CD4-positive, alpha-beta T cell treated with Interleukin-15 for 1 hour (primary cell): ENCODE measurements around the gene C14orf93.
A peak's percentile ranks its signal among the peaks of the same experiment; 100 is the strongest.

Experiments
- DNase-seq: peaks from one replicate; pipeline ENCODE4 v3.0.0-alpha.2; 2020

C14orf93 gene

DNA sequence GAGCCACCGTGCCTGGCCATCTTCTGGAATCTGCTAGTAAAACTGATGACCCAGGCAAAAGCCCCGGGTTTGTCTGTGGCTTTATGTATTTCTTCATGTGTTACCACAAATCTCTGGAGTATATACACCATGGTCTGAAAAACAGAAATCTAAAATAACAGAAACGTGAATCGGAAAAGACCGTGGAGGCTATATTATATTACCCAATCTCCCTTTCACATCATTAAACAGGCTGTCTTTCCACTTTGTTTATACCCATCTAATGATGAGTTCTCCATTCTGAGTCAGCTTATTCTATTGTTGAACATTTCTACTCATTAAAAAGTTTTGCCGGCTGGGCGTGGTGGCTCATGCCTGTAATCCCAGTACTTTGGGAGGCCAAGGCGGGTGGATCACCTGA is 18.1 kb downstream of the C14orf93 start:
- DNase-seq, result no peak

DNA sequence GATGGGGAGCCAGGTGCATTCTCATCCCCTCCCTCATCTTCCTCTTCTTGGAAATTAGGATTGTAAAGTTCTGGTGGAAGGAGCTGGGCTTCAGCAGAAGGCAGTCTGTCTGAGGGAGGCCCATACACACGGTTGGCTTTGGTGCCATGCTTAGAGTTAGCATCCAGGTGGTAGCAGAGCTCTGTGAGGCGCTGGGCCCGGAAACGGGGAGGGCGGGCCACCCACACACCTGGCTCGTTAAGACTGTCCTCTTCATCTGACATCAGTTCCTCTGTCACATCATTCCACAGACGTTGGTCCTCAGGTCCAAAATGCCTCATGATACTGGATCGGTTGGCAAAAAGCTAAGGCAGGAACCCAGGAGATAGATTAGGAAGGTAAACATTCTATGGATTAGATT is 22.7 kb downstream of the C14orf93 start:
- no peak for DNase-seq

- DNase-seq, result peak; percentile 83
Measured at GRCh38 chr14:22986508-22987054, 23.4 kb downstream of the C14orf93 start.

GRCh38 chr14:22985894-22986507 is 23.9 kb downstream of the C14orf93 start:
- no peak for DNase-seq

DNA sequence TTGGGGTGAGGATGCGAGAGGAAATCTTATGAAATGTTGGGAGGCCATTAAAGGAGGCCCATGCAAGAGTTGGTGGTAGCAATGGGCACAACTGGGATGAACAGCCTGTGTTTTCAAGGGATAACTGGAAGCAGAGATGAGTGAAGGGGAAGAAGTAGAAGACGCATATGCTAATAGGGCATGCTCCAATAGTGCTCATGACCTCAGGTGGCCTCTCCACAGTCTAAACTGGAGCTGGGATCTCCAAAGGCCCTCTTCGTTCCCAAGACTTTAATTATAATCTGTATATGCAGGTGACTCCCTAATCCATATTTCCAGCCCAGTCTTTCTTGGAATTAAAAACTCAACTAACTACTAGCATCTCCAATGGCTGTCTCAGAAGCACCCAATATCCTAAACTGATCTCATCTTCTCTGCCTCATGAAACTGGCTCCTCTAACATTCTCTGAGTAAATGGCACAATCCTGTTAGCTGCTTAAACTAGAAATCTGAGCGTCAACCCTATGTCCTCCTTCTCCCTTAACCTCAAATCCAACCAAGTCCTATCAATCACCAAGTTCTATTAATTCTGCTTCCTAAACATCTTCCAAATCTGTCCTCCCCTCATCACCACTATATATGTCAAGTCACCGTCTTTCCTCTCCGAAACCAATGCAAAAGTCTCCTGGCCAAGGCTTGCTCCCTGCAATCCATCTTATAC is 24.8 kb downstream of the C14orf93 start:
- DNase-seq, result no peak

DNA sequence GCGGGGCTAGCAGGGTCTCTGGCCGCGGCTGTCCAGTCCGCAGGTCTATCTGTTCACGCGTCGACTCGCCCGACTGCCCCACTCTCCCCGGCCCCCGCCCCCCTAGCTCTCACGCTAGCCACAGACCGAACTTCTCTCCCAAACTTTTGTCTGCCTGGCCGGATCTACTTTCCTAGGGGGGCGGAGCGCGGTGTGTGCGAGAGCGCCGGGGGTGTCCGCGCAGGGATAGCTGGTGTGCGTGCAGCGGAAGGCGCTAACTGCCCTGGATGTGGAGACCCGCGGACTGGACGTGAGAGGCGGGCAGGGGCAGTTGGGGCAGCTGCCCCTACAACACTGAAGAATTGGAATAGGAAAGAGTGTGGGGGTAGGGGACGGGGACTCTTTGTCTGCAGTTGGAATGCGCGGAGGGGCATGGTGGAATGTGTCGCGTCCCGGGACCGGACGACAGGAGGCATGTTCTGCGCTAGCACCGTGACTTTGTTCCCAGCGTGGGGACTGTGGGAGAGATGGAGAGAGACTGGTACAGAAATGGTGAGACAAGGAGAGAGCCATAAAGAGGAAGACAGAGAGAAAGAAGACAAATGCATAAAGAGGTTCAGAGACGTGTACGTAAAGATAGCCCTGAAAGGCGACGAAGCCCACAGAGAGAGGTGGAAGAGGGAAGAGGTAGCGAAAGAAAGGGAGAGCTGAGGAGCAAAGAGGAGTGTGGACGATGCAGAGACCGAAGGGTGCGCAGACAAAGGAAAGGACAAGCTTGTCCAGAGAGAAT is 27.3 kb downstream of the C14orf93 start, which contains the start of gene AJUBA:
TSS of gene AJUBA (minus strand) at position 75 of the 769 bp plus-strand sequence. CDS start 285 bp downstream, outside the sequence.
- DNase-seq, result peak; percentile 71

DNA sequence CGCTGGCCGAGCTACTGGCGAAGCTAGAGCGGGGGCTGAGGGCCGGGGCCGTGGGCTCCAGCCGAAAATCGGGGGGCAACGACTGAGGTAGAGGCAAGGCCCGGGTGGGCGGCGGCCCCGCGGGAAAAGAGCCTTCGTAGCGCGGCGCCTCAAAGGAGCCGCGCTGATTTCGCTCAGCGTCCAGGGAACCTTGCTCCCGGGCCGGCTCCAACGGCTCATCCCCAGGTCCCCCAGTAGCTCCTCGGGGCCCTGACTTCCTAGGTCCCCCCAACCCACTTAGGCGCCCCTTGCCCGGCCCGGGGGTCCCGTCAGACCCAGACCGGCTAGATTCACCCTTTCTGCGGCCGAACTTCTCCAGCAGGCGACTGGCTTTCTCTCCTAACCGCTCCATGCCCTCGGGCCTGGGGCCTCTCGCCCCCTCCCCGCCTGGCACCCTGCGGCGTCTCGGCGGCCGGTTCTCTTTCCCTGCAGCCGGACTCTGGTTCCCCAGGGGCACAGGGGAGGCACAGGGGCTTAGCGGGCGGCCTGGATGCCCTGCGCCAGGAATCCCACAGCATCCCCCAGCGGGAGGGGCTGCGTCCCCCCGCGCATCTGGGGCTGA is 28.0 kb downstream of the C14orf93 start:
- no peak for DNase-seq

DNA sequence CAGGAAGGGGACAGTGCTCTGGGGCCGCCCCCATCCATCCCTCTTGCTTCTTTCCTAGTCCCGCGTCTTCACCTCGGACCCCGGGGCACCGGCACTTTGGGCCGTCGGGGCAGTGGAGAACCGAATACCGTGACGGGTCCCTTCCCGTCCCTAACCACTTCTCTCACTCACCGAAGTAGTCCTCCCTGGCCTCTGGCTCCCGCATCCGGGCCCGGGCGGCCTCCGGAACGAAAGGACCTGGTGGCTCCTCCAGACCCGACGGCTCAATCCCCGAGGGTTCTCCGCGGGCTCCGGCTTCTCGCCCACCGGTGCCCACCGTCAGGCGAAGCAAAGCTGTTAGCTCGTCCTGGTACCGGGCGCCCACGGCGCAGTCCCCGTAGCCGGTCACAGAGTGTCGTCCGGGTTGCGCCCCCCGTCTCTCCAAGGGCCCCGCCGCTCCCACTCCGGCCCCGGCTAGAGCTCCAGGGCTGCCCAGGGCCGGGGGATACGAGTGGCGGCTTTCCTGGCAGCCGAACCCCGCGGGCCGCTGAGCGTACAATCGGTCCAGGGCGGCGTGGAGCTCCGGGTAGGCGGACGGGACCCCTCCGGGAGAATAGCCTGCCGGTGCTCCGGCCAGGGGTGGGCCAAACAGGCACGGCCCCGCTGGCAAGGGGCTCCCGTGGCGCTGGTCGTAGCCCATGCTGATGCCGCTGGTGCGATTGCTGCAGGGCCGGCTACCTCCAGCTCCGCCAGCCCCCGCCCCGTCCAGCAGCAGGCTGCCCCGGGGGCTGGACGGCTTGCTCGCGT is 28.7 kb downstream of the C14orf93 start:
- no peak for DNase-seq

DNA sequence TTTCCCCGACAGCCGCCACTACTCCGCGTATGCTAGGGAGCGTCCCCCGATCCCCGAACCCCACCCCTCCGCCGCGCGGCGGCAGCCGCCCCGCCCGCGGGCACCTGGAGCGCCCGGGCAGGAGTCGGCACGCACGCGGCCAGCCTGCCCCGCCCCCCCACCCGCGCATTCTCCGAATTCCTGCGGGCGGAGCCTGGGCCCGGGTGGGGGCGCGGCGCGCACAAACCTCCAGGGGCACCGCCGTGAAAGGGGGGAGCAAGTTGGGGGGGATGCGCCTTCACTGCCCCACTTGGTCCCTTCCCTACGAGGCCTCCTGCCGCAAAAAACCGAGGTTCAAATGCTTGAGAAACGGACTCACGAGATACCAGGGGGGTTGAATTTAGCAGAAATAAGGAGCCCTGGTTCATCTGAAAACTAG is 29.3 kb downstream of the C14orf93 start:
- DNase-seq, result no peak

DNA sequence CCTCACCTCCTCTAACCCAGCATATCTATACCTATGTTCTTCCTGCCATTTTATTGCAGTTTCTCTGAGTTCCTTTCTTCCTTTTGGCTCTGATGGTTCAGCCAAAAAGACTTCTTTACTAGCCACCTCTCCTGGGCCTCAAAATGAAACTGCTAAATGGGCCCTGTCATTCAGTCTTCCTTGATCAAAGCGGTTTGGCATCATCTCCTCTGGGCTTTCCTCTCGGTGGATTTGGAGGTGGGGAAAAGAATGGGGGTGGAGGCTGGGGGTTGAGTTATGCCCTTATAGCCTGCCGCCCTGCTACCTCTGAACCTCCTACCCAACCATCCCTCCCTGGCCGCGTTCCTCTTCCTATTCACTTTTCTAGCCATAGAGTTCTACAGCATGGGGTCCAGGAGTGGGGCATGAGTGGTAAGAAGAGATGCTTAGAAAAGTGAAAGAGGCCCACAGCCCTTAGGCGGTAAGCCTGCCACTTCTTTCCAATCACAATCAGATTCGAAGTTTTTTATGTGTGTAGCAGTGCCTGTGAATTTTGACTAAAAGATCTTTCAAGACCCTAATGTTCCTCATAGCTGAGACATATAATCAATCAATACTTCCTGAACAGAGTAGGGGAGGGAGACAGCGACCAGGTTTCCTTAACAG is 30.1 kb downstream of the C14orf93 start:
- no peak for DNase-seq

- DNase-seq, result no peak
Measured at GRCh38 chr14:22978981-22979671, 30.8 kb downstream of the C14orf93 start.

- no peak for DNase-seq
Measured at GRCh38 chr14:22978487-22978837, 31.5 kb downstream of the C14orf93 start.

GRCh38 chr14:22977684-22978486 is 32.1 kb downstream of the C14orf93 start:
- no peak for DNase-seq

DNA sequence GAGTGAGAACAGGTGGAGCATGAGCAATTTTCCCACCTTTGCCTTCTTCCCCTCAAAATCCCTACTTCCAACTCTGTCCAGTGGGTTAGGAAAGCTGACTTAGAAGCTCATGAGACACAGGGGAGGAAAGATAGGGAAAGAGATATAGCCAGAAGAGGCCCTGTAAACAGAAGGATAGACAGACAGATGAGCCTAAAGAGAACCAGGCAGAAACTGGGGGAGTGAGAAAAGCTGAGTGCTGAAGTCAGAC is 32.6 kb downstream of the C14orf93 start:
- DNase-seq, result no peak

- no peak for DNase-seq
Measured at GRCh38 chr14:22976620-22977433, 33.1 kb downstream of the C14orf93 start.

DNA sequence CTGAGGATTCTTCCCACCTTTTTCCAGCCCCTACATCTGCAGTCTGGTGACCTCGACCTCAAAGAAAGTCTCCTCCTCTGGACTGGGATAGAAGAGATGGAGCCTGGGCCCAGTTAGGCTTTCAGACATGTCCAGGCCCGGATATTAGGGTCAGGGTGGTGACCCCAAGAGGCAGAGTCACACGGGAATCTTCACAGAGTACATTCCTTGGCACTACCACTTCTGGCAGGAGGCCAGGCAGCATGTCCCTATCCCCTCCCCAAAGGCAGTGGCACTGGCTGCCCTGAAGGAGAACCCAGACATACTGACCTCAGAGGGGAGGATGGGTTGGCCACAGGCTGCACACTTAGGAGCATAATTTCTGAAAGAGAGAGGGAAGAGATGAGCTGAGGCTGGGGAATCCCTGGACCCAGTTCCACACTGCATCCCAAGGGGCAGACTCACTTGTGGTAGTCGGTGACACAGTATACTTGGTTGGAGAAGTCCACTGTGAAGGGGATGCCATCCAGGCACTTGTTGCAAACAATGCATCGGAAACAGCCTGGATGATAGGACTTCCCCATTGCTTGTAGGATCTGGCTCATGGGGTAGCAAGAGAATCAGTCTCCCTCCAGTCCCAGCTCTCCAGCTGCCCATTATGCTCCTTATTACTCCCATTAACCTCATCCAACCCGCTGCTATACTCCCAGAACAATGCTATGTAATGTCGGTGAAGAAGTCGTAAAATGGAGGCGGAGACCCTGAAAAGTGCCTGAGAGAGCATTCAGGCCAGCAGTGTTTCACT is 35.2 kb downstream of the C14orf93 start:
- DNase-seq, result no peak

DNA sequence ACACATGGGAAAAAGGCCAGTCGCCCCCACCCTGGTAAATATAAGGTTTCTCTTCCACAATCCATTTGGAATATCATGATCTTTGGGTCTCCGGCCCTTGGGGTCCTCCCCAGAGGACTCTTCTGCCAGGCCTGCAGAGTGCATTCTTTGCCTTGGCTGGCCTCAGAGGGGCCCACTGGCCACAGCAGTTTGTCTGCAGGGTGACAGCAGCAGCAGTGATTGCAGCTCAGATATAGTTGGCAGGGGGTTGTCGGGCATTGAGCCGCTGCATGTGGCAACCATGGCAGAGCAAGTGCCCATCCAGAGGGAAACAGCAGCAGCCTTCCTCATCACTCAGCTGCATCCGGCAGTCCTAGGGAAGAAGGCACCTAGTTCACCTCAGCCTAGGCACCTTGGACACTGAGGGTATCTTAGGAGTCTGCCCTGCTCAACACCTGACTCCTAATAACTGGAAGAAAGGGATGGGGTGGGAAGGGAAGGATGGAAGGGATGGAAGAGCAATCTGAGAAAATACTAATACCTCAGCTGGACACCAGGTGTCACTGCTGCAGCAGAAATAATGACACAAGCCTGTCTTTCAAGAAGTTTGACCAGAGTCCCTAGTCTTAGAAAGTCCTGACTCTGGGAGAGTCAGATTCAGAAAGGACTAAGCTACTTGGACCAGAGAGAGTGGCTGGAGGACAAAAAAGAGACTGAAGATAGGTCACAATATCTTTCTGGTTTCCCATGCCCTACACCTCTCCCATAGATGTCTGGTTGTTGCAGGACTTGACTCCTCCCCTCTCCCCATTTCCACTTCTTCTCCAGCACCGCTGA is 36.5 kb downstream of the C14orf93 start:
- no peak for DNase-seq

DNA sequence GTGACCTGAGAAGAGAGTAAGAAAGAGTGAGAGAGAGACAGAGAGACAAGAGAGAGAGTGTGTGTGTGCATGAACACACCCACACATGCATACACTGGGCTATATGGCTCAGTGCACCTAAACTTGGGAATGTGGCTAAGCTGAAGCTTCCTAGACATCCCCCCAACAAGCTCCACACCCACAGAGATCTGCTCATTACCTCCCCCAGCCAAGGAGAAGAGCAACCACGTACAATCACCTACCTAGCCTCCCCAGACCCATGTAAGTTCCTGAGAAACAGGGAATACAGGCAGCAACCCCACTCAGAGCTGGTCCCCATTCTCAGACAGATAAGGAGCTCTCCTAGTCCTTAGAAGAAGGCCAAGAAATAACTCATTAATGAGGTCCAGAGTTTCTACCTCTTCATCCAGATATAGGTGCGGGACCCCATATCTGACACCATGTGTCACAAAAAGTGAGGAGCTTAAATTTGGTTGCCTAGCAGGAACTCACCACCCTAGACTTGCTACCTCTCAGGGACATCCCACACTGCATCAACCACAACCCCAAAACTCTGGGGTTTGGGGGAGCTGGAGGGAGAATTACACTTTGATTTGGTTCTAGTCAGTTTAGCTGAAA is 37.5 kb downstream of the C14orf93 start:
- DNase-seq, result no peak
